GM20000 (cell line): ENCODE results near the gene ASF1A.
"Not testable (repeated sequence)": the region's sequence is repeated elsewhere in the genome, so short reads cannot be mapped to it uniquely, and the experiment has no call there.

Experiments
- DNase-seq: peaks from one replicate; pipeline ENCODE4 v3.0.0; 2012; ENCODE audit warnings: low spot score
- CTCF ChIP-seq: IDR thresholded peaks from 2 replicates; pipeline ENCODE4 v1.5.1; 2012; ENCODE audit warnings: mild to moderate bottlenecking, control low read depth; ENCODE audit errors: extremely low read depth, missing control alignments

Gene ASF1A

GRCh38 chr6:118862443-118862842, 31.5 kb upstream of the ASF1A start:
- no peak for TF ChIP-seq CTCF

GRCh38 chr6:118864341-118865099, 29.4 kb upstream of the ASF1A start:
- no peak for DNase-seq
- TF ChIP-seq CTCF = no peak

More at GRCh38 chr6:118862443-118862842, 31.5 kb upstream of the ASF1A start:
- no peak for DNase-seq

- no peak for TF ChIP-seq CTCF
- no peak for DNase-seq
Measured at GRCh38 chr6:118865100-118865391, 28.9 kb upstream of the ASF1A start.

- no peak for TF ChIP-seq CTCF
- no peak for DNase-seq
Measured at GRCh38 chr6:118867181-118867580, 26.8 kb upstream of the ASF1A start.

DNA sequence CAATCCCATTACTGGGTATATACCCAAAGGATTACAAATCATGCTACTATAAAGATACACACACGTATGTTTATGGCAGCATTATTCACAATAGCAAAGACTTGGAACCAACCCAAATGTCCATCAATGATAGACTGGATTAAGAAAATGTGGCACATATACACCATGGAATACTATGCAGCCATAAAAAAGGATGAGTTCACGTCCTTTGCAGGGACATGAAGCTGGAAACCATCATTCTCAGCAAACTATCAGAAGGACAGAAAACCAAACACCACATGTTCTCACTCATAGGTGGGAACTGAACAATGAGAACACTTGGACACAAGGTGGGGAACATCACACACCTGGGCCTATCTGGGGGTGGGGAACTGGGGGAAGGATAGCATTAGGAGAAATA, 25.1 kb upstream of the ASF1A start:
- DNase-seq = not testable (repeated sequence)

GRCh38 chr6:118869350-118869749, 24.6 kb upstream of the ASF1A start:
- DNase-seq = no peak
- no peak for TF ChIP-seq CTCF

DNA sequence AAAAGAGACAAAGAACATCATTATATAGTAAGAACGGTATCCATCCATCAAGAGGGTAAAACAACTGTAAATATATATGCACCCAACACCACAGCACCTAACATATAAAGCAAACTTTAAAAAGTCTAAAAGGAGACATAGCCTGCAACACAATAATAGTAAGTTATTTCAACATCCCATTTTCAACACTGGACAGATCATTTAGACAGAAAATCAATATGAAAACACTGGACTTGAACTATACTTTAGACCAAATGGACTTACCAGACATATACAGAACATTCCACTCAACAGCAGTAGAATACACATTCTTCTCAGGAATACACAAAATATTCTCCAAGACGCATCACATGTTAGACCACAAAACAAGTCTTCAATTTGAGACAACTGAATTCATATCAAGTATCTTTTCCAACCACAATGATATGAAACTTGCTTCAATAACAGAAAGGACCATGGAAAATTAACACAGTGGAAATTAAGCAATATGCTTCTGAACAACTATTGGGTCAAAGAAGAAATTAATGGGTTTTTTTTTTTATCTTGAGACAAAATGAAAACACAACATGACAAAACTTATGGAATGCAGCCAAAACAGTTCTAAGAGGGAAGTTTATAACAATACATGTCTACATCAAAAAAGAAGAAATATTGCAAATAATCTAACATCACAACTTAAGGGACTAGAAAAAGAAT, 23.9 kb upstream of the ASF1A start:
- TF ChIP-seq CTCF = no peak
- DNase-seq = no peak

DNA sequence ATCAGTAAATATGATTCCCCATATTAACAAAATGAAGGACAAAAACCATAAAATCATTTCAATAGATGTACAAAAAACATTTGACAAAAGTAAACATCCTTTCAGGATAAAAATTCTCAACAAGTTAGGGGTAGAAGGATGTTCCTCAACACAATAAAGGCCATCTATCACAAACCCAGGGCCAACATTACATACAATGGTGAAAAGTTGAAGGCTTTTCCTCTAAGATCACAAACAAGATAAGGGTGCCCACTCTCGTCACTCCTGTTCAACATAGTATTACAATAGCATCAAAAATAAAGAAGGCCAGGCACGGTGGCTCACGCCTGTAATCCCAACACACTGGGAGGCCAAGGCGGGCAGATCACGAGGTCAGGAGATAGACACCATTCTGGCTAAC, 22.6 kb upstream of the ASF1A start:
- TF ChIP-seq CTCF = no peak
- no peak for DNase-seq
